Pancreas (tissue), 10 donors: ENCODE measurements around the gene MCC. TPM values are rescaled to one million over a fixed set of nuclear protein-coding genes. Genes with fewer than 3 reads are reported as not detected.

ENCODE experiments used
- ATAC-seq, 4 donors: fragments of 200-7000 bp; cut with Tn5 transposase; one replicate each; pipeline versions ENCODE4 v1.8.0 to v1.9.1; 2020; ENCODE audit warnings: mild to moderate bottlenecking in 4 of 4, moderate library complexity in 4 of 4
- DNase-seq, 6 donors: peaks; one replicate each; pipeline ENCODE4 v3.0.0-alpha.2; 2020
- FAIRE-seq: peaks from 2 replicates; lab custom pipeline; 2012; peaks lifted over from hg19 to GRCh38; lab: Jason Lieb, UNC
- H3K27ac ChIP-seq, 4 donors: fragments of 200-600 bp; sonication (generic); 1 replicate in 3 of 4; 2 replicates in 1 of 4; pipeline versions ENCODE4 v1.5.0 to v1.8.0; 2020
- H3K27me3 ChIP-seq, 4 donors: fragments of 200-600 bp; one replicate each; pipeline ENCODE4 v1.8.0; 2021
- H3K36me3 ChIP-seq, 3 donors: fragments of 200-600 bp; sonication (generic) in 1 of 3; one replicate each; pipeline versions ENCODE4 v1.5.0 to v1.8.0; 2020 to 2021
- H3K4me1 ChIP-seq, 3 donors: fragments of 200-600 bp; one replicate each; pipeline ENCODE4 v1.8.0; 2021
- H3K4me3 ChIP-seq, 4 donors: fragments of 200-600 bp; sonication (generic) in 2 of 4; one replicate each; pipeline versions ENCODE4 v1.5.0 to v1.8.0; 2020 to 2021
- H3K9me3 ChIP-seq, 4 donors: fragments of 200-600 bp; one replicate each; pipeline ENCODE4 v1.8.0; 2021
- CTCF ChIP-seq, 4 donors: fragments of 200-600 bp; sonication (generic) in 3 of 4; IDR thresholded peaks; one replicate each; pipeline versions ENCODE4 v1.5.0 to v1.8.0; 2021; ENCODE audit warnings: antibody characterized with exemption in 4 of 4
- WGBS, 2 donors: extraction: QIAGEN DNeasy Blood & Tissue Kit; methylation state at CpG; one replicate each; pipeline ENCODE4 v1.1.7; 2013; 5-methylcytosine and 5-hydroxymethylcytosine counted together
- intact Hi-C, 3 donors: fragments of 100-400 bp; cut with DNase I; formaldehyde crosslinking; loops; one replicate each; pipeline versions ENCODE4 v1.11.1 to v1.14.2; 2022
- polyA plus RNA-seq, 2 donors: library from polyadenylated mRNA; stranded (reverse); fragments of 200-250 nt; gene quantifications; one replicate each; pipeline ENCODE4 v1.2.3, GENCODE V29; 2013
- total RNA-seq, 6 donors: library from RNA; stranded (reverse); fragmentation: NEBNext Ultra II Directional in 4 of 6; extraction: Animal tissue kit (Norgen Biotek cat#: 25700) in 4 of 6; gene quantifications; one replicate each; pipeline versions ENCODE4 v1.2.1 to v1.2.4, GENCODE V29; 2021 to 2023
- donor health status: healthy with polysubstance abuse.
- donor health status: DM: no; HTN: no; CAD: no; lungs with moderate emphysema.
- donor health status: DM: no; HTN: no; CAD: no.
- donor health status: control.
- donor health status: control.
- donor health status: Bipolar disorder and iron deficiency.
- donor health status: DM: yes; HTN: yes; CAD: no.
- donor health status: DM: no; HTN: no; CAD: no.
- donor health status: DM: no; HTN: no; CAD: no.
- donor health status: DM: yes; HTN: yes; CAD: no.

The MCC gene
- total and polyA plus RNA-seq, 8 donors: 1.3 to 8.3 (median 4.0) TPM

- no peaks in the 10 kb centered on the region for H3K36me3 ChIP-seq
- intact Hi-C loops: no loop called here
- no peaks in the 10 kb centered on the region for H3K27me3 ChIP-seq
- H3K9me3 ChIP-seq: no peaks in the 10 kb centered on the region
- no peak for DNase-seq
- no peak overlapping the region for H3K4me3 ChIP-seq
- 51 to 58% methylated on average over 5 of the region's 5 CpGs for WGBS, 2 donors
- no peak for TF ChIP-seq CTCF (IDR thresholded peaks at IDR 0.05)
- ATAC-seq: peak in 2 of 4 donors; percentile 27 to 63
- FAIRE-seq: no peak
- peaks cover 0 to 9% (median 0%) of the 10 kb centered on the region in 3 donors for H3K4me1 ChIP-seq
- no peak overlapping the region for H3K27ac ChIP-seq
These were observed 400.2 kb downstream of the MCC start for GRCh38 chr5:113087976-113088514.

- intact Hi-C loops: no loop called here
- ATAC-seq (no peak), DNase-seq (no peak), FAIRE-seq (no peak)
- H3K9me3 ChIP-seq: no peaks in the 10 kb centered on the region
- no peak overlapping the region for H3K27ac ChIP-seq
- 93 to 95% methylated on average over 7 of the region's 7 CpGs for WGBS, 2 donors
- H3K36me3 ChIP-seq: no peaks in the 10 kb centered on the region
- no peaks in the 10 kb centered on the region for H3K27me3 ChIP-seq
- H3K4me3 ChIP-seq: no peak overlapping the region
- no peak for TF ChIP-seq CTCF (IDR thresholded peaks at IDR 0.05)
- H3K4me1 ChIP-seq: peaks cover 0 to 9% (median 0%) of the 10 kb centered on the region in 3 donors
These were observed 402.3 kb downstream of the MCC start for GRCh38 chr5:113085880-113086409.

- FAIRE-seq (no peak), DNase-seq (no peak), ATAC-seq (no peak)
- no peak overlapping the region for H3K27ac ChIP-seq
- intact Hi-C loops: no loop called here
- H3K36me3 ChIP-seq: no peaks in the 10 kb centered on the region
- H3K27me3 ChIP-seq: no peaks in the 10 kb centered on the region
- TF ChIP-seq CTCF (IDR thresholded peaks at IDR 0.05): no peak
- no peak overlapping the region for H3K4me3 ChIP-seq
- WGBS, 2 donors: 90 to 92% methylated on average over 8 of the region's 8 CpGs
- H3K4me1 ChIP-seq: peaks cover 0 to 9% (median 0%) of the 10 kb centered on the region in 3 donors
- H3K9me3 ChIP-seq: no peaks in the 10 kb centered on the region
These were observed 403.2 kb downstream of the MCC start for GRCh38 chr5:113085084-113085414.

- no peak for DNase-seq
- H3K27me3 ChIP-seq: no peaks in the 10 kb centered on the region
- H3K36me3 ChIP-seq: no peaks in the 10 kb centered on the region
- H3K4me1 ChIP-seq: peaks cover 0 to 9% (median 0%) of the 10 kb centered on the region in 3 donors
- no peak for FAIRE-seq
- 43 to 51% methylated on average over 3 of the region's 3 CpGs for WGBS, 2 donors
- no peak overlapping the region for H3K27ac ChIP-seq
- H3K9me3 ChIP-seq: no peaks in the 10 kb centered on the region
- H3K4me3 ChIP-seq: no peak overlapping the region
- peak in 2 of 4 donors; percentile 14 to 53 for ATAC-seq
- no peak for TF ChIP-seq CTCF (IDR thresholded peaks at IDR 0.05)
- intact Hi-C loops: no loop called here
These were observed 403.7 kb downstream of the MCC start for GRCh38 chr5:113084402-113085083.

GRCh38 chr5:113083481-113083880 is 404.8 kb downstream of the MCC start:
- no peak for TF ChIP-seq CTCF (IDR thresholded peaks at IDR 0.05)
- Histone ChIP-seq H3K4me3 (no peak overlapping the region), H3K4me1 (peaks cover 0 to 9% (median 0%) of the 10 kb centered on the region in 3 donors), H3K27ac (no peak overlapping the region), H3K27me3 (no peaks in the 10 kb centered on the region), H3K9me3 (no peaks in the 10 kb centered on the region), H3K36me3 (no peaks in the 10 kb centered on the region)
- FAIRE-seq (no peak), DNase-seq (no peak), ATAC-seq (no peak)
- intact Hi-C loops: no loop called here
